DND-41 (cell line): ENCODE data around the gene DZIP3.

ENCODE experiments used
- ATAC-seq: fragments of 200-7000 bp; cut with Tn5 transposase; 3 replicates; pipeline ENCODE4 v1.9.1; 2021; ENCODE audit warnings: low read depth; ENCODE audit not compliant: insufficient read depth
- DNase-seq: peaks from one replicate; pipeline ENCODE4 v3.0.0-alpha.2; 2020
- H2AFZ ChIP-seq: 2 replicates; pipeline ENCODE4 v1.6.0; 2012; ENCODE audit warnings: low read depth, low read length
- H3K27ac ChIP-seq: 2 replicates; pipeline ENCODE4 v1.5.1; 2012; ENCODE audit warnings: low read length, inconsistent platforms
- H3K27me3 ChIP-seq: fragments of 200-600 bp; sonication (generic); 2 replicates; pipeline ENCODE4 v1.6.0; 2012; ENCODE audit warnings: low read length, mild to moderate bottlenecking, inconsistent platforms; ENCODE audit not compliant: insufficient read depth, poor library complexity
- H3K36me3 ChIP-seq: 2 replicates; pipeline ENCODE4 v1.5.1; 2012; ENCODE audit warnings: low read length, inconsistent platforms; ENCODE audit not compliant: insufficient read depth
- H3K4me1 ChIP-seq: 2 replicates; pipeline ENCODE4 v1.5.1; 2012; ENCODE audit warnings: mild to moderate bottlenecking, low read length; ENCODE audit not compliant: insufficient read depth
- H3K4me2 ChIP-seq: 2 replicates; pipeline ENCODE4 v1.6.0; 2012; ENCODE audit warnings: mild to moderate bottlenecking, moderate library complexity, low read length, inconsistent platforms; ENCODE audit not compliant: insufficient read depth
- H3K4me3 ChIP-seq, 2 experiments: fragments of 200-600 bp in 1 of 2; shearing (Covaris generic) in 1 of 2; 2 replicates each; pipeline ENCODE4 v1.5.1; 2012 to 2016; ENCODE audit warnings: inconsistent platforms in 2 of 2, low read length in 2 of 2, mild to moderate bottlenecking in 2 of 2, low read depth in 1 of 2, moderate library complexity in 1 of 2
- H3K79me2 ChIP-seq: 2 replicates; pipeline ENCODE4 v1.6.0; 2012; ENCODE audit warnings: low read length, inconsistent platforms; ENCODE audit not compliant: insufficient read depth
- H3K9ac ChIP-seq: 2 replicates; pipeline ENCODE4 v1.6.0; 2012; ENCODE audit warnings: low read depth, mild to moderate bottlenecking, inconsistent platforms, low read length, moderate library complexity
- H3K9me3 ChIP-seq: 2 replicates; pipeline ENCODE4 v1.5.1; 2012; ENCODE audit warnings: low read length, moderate library complexity, mild to moderate bottlenecking, inconsistent platforms; ENCODE audit not compliant: insufficient read depth, severe bottlenecking
- H4K20me1 ChIP-seq: 2 replicates; pipeline ENCODE4 v1.6.0; 2012; ENCODE audit warnings: low read length; ENCODE audit not compliant: insufficient read depth
- CTCF ChIP-seq: IDR thresholded peaks from 2 replicates; pipeline ENCODE4 v1.5.1; 2012; ENCODE audit warnings: borderline replicate concordance, low read length, moderate library complexity, mild to moderate bottlenecking; ENCODE audit not compliant: poor library complexity, severe bottlenecking; ENCODE audit errors: extremely low read depth
- EZH2 ChIP-seq: IDR thresholded peaks from 3 replicates; pipeline ENCODE4 v1.6.1; 2012; ENCODE audit warnings: borderline replicate concordance, low read depth, mild to moderate bottlenecking, moderate library complexity, low read length, inconsistent platforms; ENCODE audit not compliant: severe bottlenecking

DZIP3 gene

GRCh38 chr3:108599677-108600409 is 10.3 kb downstream of the DZIP3 start:
- H3K79me2 ChIP-seq, result no peaks in the 10 kb centered on the region
- no peak overlapping the region for H3K4me3 ChIP-seq
- TF ChIP-seq EZH2 (no peak), CTCF (no peak)
- no peak overlapping the region for H3K27ac ChIP-seq
- H3K4me1 ChIP-seq, result peaks cover 25% of the 10 kb centered on the region
- ATAC-seq, result no peak
- H2AFZ ChIP-seq, result no peak overlapping the region
- H3K36me3 ChIP-seq, result no peaks in the 10 kb centered on the region
- no peak overlapping the region for H3K4me2 ChIP-seq
- no peaks in the 10 kb centered on the region for H3K27me3 ChIP-seq
- H4K20me1 ChIP-seq, result no peaks in the 10 kb centered on the region
- DNase-seq, result no peak
- H3K9me3 ChIP-seq, result no peaks in the 10 kb centered on the region
- no peak overlapping the region for H3K9ac ChIP-seq

GRCh38 chr3:108602249-108602934 is 12.9 kb downstream of the DZIP3 start:
- Histone ChIP-seq H3K27ac (peak overlapping the region; percentile 52; the same call in 1 of the 2 replicates), H3K4me3 (no peak overlapping the region), H3K4me2 (no peak overlapping the region), H3K79me2 (no peaks in the 10 kb centered on the region), H3K4me1 (peaks cover 25% of the 10 kb centered on the region), H3K9me3 (no peaks in the 10 kb centered on the region), H3K9ac (no peak overlapping the region), H3K36me3 (no peaks in the 10 kb centered on the region), H3K27me3 (no peaks in the 10 kb centered on the region), H4K20me1 (no peaks in the 10 kb centered on the region), H2AFZ (no peak overlapping the region)
- TF ChIP-seq CTCF (no peak), EZH2 (no peak)
- DNase-seq, result no peak
- no peak for ATAC-seq

- Histone ChIP-seq H4K20me1 (no peaks in the 10 kb centered on the region), H3K36me3 (no peaks in the 10 kb centered on the region), H3K9ac (no peak overlapping the region), H2AFZ (peak overlapping the region; percentile 28; the same call in 1 of the 2 replicates), H3K4me1 (peaks cover 25% of the 10 kb centered on the region), H3K4me2 (no peak overlapping the region), H3K4me3 (no peak overlapping the region), H3K79me2 (no peaks in the 10 kb centered on the region), H3K9me3 (no peaks in the 10 kb centered on the region), H3K27me3 (no peaks in the 10 kb centered on the region), H3K27ac (peak overlapping the region; percentile 52; the same call in 1 of the 2 replicates)
- TF ChIP-seq CTCF (no peak), EZH2 (no peak)
- DNase-seq (no peak), ATAC-seq (no peak)
Measured at GRCh38 chr3:108602935-108603294, 13.4 kb downstream of the DZIP3 start.
